GM12878 (cell line): Measurements from ENCODE around the gene MAP4. TPM values are rescaled to one million over a fixed set of nuclear protein-coding genes. Genes with fewer than 3 reads are reported as not detected.

Experiments used
- ATAC-seq: fragments of 200-7000 bp; cut with Tn5 transposase; 3 replicates; pipeline ENCODE4 v1.9.1; 2020; ENCODE audit warnings: mild to moderate bottlenecking, moderate library complexity
- BruUV-seq: library from RNA; stranded (reverse); fragments of 400-500 nt; replicated peaks from 2 replicates; lab custom pipeline; 2021; lab: Mats Ljungman, UMichigan
- CTCF ChIA-PET: fragments of 300-600 bp; sonication (Branson Sonifier 250); formaldehyde crosslinking; extraction: SDS; loops from one replicate; lab custom pipeline; 2021; ENCODE audit warnings: inconsistent platforms; lab: Yijun Ruan, JAX
- POLR2A ChIA-PET: fragments of 350-600 bp; formaldehyde crosslinking; extraction: SDS; loops from one replicate; lab custom pipeline; 2021; ENCODE audit warnings: inconsistent platforms; lab: Charles Lee
- RAD21 ChIA-PET: fragments of 300-600 bp; sonication (Branson Sonifier 250); formaldehyde crosslinking; loops from one replicate; lab custom pipeline; 2023; ENCODE audit warnings: antibody characterized with exemption; ENCODE audit not compliant: unreplicated experiment; lab: Charles Lee
- SMC1A ChIA-PET: fragments of 300-600 bp; sonication (Branson Sonifier 250); formaldehyde crosslinking; loops from one replicate; lab custom pipeline; 2023; ENCODE audit not compliant: unreplicated experiment, uncharacterized antibody; lab: Charles Lee
- DNase-seq: peaks from one replicate; pipeline ENCODE4 v3.0.0-alpha.2; 2011; ENCODE audit warnings: low read depth, low spot score
- FAIRE-seq: peaks from 3 replicates; lab custom pipeline; 2011; peaks lifted over from hg19 to GRCh38; lab: Jason Lieb, UNC
- H2AFZ ChIP-seq: 2 replicates; pipeline ENCODE4 v1.6.0; 2011; ENCODE audit warnings: low read depth, low read length, control low read depth; ENCODE audit not compliant: control insufficient read depth
- H3K27ac ChIP-seq: 2 replicates; pipeline ENCODE4 v1.5.1; 2011; ENCODE audit warnings: control low read depth; ENCODE audit not compliant: control insufficient read depth, insufficient read depth
- H3K27me3 ChIP-seq, 2 experiments: replicated peaks in 1 of 2; 2 replicates each; pipeline versions ENCODE4 v1.6.0 to v1.6.1; 2011; ENCODE audit warnings: low read length in 1 of 2; ENCODE audit not compliant: control insufficient read depth in 2 of 2, insufficient read depth in 2 of 2
- H3K36me3 ChIP-seq, 2 experiments: 2 replicates each; pipeline ENCODE4 v1.5.1; 2011; ENCODE audit warnings: low read length in 1 of 2; ENCODE audit not compliant: control insufficient read depth in 2 of 2, insufficient read depth in 2 of 2
- H3K4me1 ChIP-seq: 2 replicates; pipeline ENCODE4 v1.6.1; 2011; ENCODE audit warnings: mild to moderate bottlenecking, low read length, moderate library complexity, mixed read lengths; ENCODE audit not compliant: control insufficient read depth, insufficient read depth
- H3K4me2 ChIP-seq: 2 replicates; pipeline ENCODE4 v1.6.0; 2011; ENCODE audit warnings: control low read depth; ENCODE audit not compliant: control insufficient read depth, insufficient read depth
- H3K4me3 ChIP-seq: fragments of 200-600 bp; sonication (generic); 2 replicates; pipeline ENCODE4 v1.5.1; 2016
- H3K79me2 ChIP-seq: 2 replicates; pipeline ENCODE4 v1.6.0; 2011; ENCODE audit warnings: low read length; ENCODE audit not compliant: control insufficient read depth, insufficient read depth
- H3K9ac ChIP-seq: 2 replicates; pipeline ENCODE4 v1.8.0; 2011; ENCODE audit warnings: low read length, control low read depth, mixed read lengths; ENCODE audit not compliant: control insufficient read depth, insufficient read depth
- H3K9me3 ChIP-seq: replicated peaks from 3 replicates; pipeline ENCODE4 v1.5.1; 2011; ENCODE audit warnings: mild to moderate bottlenecking, low read length; ENCODE audit not compliant: control insufficient read depth, insufficient read depth
- H4K20me1 ChIP-seq: 2 replicates; pipeline ENCODE4 v1.6.0; 2011; ENCODE audit not compliant: control insufficient read depth, insufficient read depth
- BCL11A ChIP-seq: IDR thresholded peaks from 2 replicates; pipeline ENCODE4 v1.6.1; 2011; ENCODE audit warnings: low read depth, low read length
- CREB1 ChIP-seq: IDR thresholded peaks from 2 replicates; pipeline ENCODE4 v1.6.1; 2012; ENCODE audit warnings: low read depth, mild to moderate bottlenecking, inconsistent platforms
- CUX1 ChIP-seq: IDR thresholded peaks from 2 replicates; pipeline ENCODE4 v1.6.1; 2012; ENCODE audit warnings: improper control_type of control experiment, low read depth, low read length; ENCODE audit not compliant: insufficient replicate concordance
- E2F4 ChIP-seq: IDR thresholded peaks from 2 replicates; pipeline ENCODE4 v1.6.1; 2012; ENCODE audit warnings: low read depth, low read length, improper control_type of control experiment
- ELK1 ChIP-seq: IDR thresholded peaks from 2 replicates; pipeline ENCODE4 v1.6.1; 2012; ENCODE audit warnings: low read depth, low read length, improper control_type of control experiment
- LARP7 ChIP-seq: fragments of 450-650 bp; IDR thresholded peaks from 2 replicates; pipeline ENCODE4 v1.6.1; 2017; ENCODE audit warnings: mild to moderate bottlenecking
- POLR2AphosphoS5 ChIP-seq: IDR thresholded peaks from 2 replicates; pipeline ENCODE4 v1.6.1; 2011; ENCODE audit warnings: mild to moderate bottlenecking, low read length, inconsistent platforms
- SMARCA5 ChIP-seq: fragments of 450-650 bp; IDR thresholded peaks from 2 replicates; pipeline ENCODE4 v1.6.1; 2017; ENCODE audit warnings: mild to moderate bottlenecking
- ZBED1 ChIP-seq: IDR thresholded peaks from 2 replicates; pipeline ENCODE4 v1.6.1; 2016; ENCODE audit warnings: borderline replicate concordance
- ZNF592 ChIP-seq: fragments of 450-650 bp; IDR thresholded peaks from 2 replicates; pipeline ENCODE4 v1.6.1; 2017; ENCODE audit warnings: mild to moderate bottlenecking, moderate library complexity
- ZSCAN29 ChIP-seq: fragments of 450-650 bp; IDR thresholded peaks from 2 replicates; pipeline ENCODE4 v1.6.1; 2017; ENCODE audit warnings: mild to moderate bottlenecking, moderate library complexity
- WGBS: methylation state at CpG from one replicate; pipeline ENCODE4 v1.1.6; 2016; ENCODE audit warnings: low lambda C conversion rate; ENCODE audit not compliant: insufficient replicate concordance, insufficient coverage; ENCODE audit errors: missing lambda C conversion rate; 5-methylcytosine and 5-hydroxymethylcytosine counted together
- in situ Hi-C: fragments of 300-500 bp; cut with MboI; formaldehyde crosslinking; loops from 9 replicates; pipeline ENCODE4 v1.14.3; 2018; ENCODE audit warnings: mixed read lengths
- intact Hi-C: fragments of 100-400 bp; cut with micrococcal nuclease; formaldehyde crosslinking; loops from one replicate; pipeline ENCODE4 v1.14.2; 2022; ENCODE audit not compliant: unreplicated experiment
- polyA plus RNA-seq, 11 experiments: library from polyadenylated mRNA; depleted of rRNA in 4 of 11; unstranded in 6 of 11; stranded (reverse) in 5 of 11; fragments of >200 nt; fragmentation: Nextera tagmentation in 4 of 11; fragmentation: Illumina TruSeq in 1 of 11; extraction: Ambion mirVana in 4 of 11; extraction: Trizol in 1 of 11; gene quantifications; 1 replicate in 1 of 11; 2 replicates in 10 of 11; pipeline versions ENCODE4 v1.2.1 to v1.2.3, GENCODE V29; 2011 to 2016; ENCODE audit warnings: inconsistent platforms in 2 of 11, missing spikeins in 2 of 11, low read depth in 1 of 11
- total RNA-seq, 4 experiments: library from RNA; depleted of rRNA in 3 of 4; stranded (reverse); fragments of >200 nt in 3 of 4; fragmentation: Illumina TruSeq in 1 of 4; extraction: Trizol in 1 of 4; gene quantifications; 2 replicates each; pipeline versions ENCODE4 v1.2.1 to v1.2.3, GENCODE V29; 2013 to 2021

Gene MAP4
- total and polyA plus RNA-seq, 10 of the 15 experiments (the other 5 are each of a cell fraction or from before 2014, with no cell fraction given): 22.2 to 145 (median 47.2) TPM

- RAD21 ChIA-PET: no interaction called here
- H3K4me2 ChIP-seq: no peak overlapping the region
- TF ChIP-seq CUX1: no peak
- TF ChIP-seq LARP7: no peak
- TF ChIP-seq ELK1: no peak
- no peak for TF ChIP-seq ZNF592
- no peak for TF ChIP-seq BCL11A
- no peak for TF ChIP-seq ZBED1
- no peak for TF ChIP-seq SMARCA5
- no peak for TF ChIP-seq POLR2AphosphoS5
- no peak for TF ChIP-seq CREB1
- no peak for TF ChIP-seq E2F4
- TF ChIP-seq ZSCAN29: no peak
Observed at GRCh38 chr3:48065035-48065434, 48.8 kb upstream of the MAP4 start.

More at GRCh38 chr3:48065035-48065434, 48.8 kb upstream of the MAP4 start:
- H3K9me3 ChIP-seq: no peaks in the 10 kb centered on the region
- H3K36me3 ChIP-seq: no peaks in the 10 kb centered on the region; a peak in 2 of 4 replicates
- no peak overlapping the region for H3K9ac ChIP-seq
- BruUV-seq: no TSS peak
- 93% methylated on average over 1 of the region's 1 CpG for WGBS
- CTCF ChIA-PET: no interaction called here
- POLR2A ChIA-PET: no interaction called here
- H4K20me1 ChIP-seq: no peaks in the 10 kb centered on the region
- no peak for DNase-seq
- H3K27ac ChIP-seq: no peak overlapping the region
- SMC1A ChIA-PET: interaction anchor here (1.0 kb wide), 1 partner anchor 12 kb away, joined by 3 read pairs; no protein-coding TSS in a partner anchor
- ATAC-seq: no peak
- peaks cover 52% of the 10 kb centered on the region for H3K79me2 ChIP-seq
- no peak overlapping the region for H2AFZ ChIP-seq
- H3K4me1 ChIP-seq: no peaks in the 10 kb centered on the region
- no peak for FAIRE-seq
- in situ Hi-C loops (no loop called here), intact Hi-C loops (no loop called here)
- no peak overlapping the region for H3K4me3 ChIP-seq
- no peaks in the 10 kb centered on the region for H3K27me3 ChIP-seq
